ENCODE measurements around the gene NCAM1.

Gene NCAM1

DNA sequence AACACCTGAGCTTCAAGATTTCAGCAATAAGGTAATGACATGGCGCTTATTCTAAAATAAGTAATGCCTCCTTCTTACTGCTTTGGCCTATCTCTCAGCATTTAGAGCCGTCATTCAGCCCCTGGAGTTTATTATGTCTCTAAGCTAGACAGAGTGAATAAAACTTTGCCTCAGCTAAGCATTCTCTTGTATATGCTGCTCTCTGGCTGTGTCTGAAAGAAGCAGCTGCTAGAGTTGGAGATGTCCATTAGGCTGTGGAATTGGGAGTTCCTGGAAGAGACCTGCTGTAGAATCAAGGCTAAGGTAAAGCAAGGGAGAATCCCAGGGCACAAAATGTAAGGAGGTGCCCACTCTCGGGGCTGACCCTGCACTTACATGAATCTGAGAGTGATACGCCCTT lies 317.7 kb downstream of the NCAM1 start:
- no peaks in the 10 kb centered on the region for H4K20me1 ChIP-seq (ENCODE audit: insufficient read depth, low read length)
- H2AFZ ChIP-seq (ENCODE audit: low read length), result no peak overlapping the region
- H3K9me2 ChIP-seq (replicated peaks; ENCODE audit: insufficient read depth, low read length), result no peaks in the 10 kb centered on the region
- no peaks in the 10 kb centered on the region for H3K9me3 ChIP-seq (replicated peaks; ENCODE audit: insufficient read depth, low read length)
- H3K9ac ChIP-seq (ENCODE audit: low read length), result no peak overlapping the region
- H3K27ac ChIP-seq (ENCODE audit: low read length), result no peak overlapping the region
- no peak for TF ChIP-seq CTCF (IDR thresholded peaks at IDR 0.05; ENCODE audit: low read length)
- no peak for TF ChIP-seq EZH2phosphoT487 (IDR thresholded peaks at IDR 0.05; ENCODE audit: low read length)
- no peak for TF ChIP-seq EZH2 (optimal IDR thresholded peaks at IDR 0.05; ENCODE audit: low read depth, low read length)
- H3K79me2 ChIP-seq (ENCODE audit: low read length), result no peaks in the 10 kb centered on the region
- H3K4me1 ChIP-seq (ENCODE audit: low read length), result no peaks in the 10 kb centered on the region
- no peaks in the 10 kb centered on the region for H3K27me3 ChIP-seq (replicated peaks; ENCODE audit: insufficient read depth, low read length)
- no peaks in the 10 kb centered on the region for H3F3A ChIP-seq (ENCODE audit: insufficient read depth, low read length)
- DNase-seq, result no peak
- no peak overlapping the region for H3K4me2 ChIP-seq (ENCODE audit: low read depth, low read length)
- H3K4me3 ChIP-seq (ENCODE audit: low read length), result no peak overlapping the region
- no peaks in the 10 kb centered on the region for H3K36me3 ChIP-seq (replicated peaks; ENCODE audit: insufficient read depth, low read length)

DNA sequence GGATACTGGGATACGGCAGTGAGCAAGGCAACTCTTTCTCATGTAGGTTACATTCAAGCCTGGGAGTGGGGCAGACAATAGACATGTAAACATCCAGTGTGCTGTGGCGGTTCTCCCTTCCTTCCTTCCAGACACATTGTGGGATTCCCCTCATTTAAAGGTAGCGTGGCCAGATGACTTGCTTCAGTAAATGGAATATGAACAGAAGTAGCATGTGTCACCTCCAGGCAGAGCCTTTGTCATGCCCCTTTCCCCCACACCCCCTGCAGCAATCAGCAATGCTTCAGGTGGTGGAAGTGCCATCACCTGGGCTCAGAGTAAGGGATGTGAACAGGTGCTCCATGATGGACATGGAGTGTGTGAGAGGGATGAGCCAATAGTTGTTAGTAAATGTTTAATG lies 318.4 kb downstream of the NCAM1 start:
- DNase-seq, result no peak
- Histone ChIP-seq H3K27ac (ENCODE audit: low read length) (no peak overlapping the region), H2AFZ (ENCODE audit: low read length) (no peak overlapping the region), H3F3A (ENCODE audit: insufficient read depth, low read length) (no peaks in the 10 kb centered on the region), H3K27me3 (replicated peaks; ENCODE audit: insufficient read depth, low read length) (no peaks in the 10 kb centered on the region), H3K9ac (ENCODE audit: low read length) (no peak overlapping the region), H3K79me2 (ENCODE audit: low read length) (no peaks in the 10 kb centered on the region), H3K36me3 (replicated peaks; ENCODE audit: insufficient read depth, low read length) (no peaks in the 10 kb centered on the region), H3K4me3 (ENCODE audit: low read length) (no peak overlapping the region), H3K4me2 (ENCODE audit: low read depth, low read length) (no peak overlapping the region), H3K9me2 (replicated peaks; ENCODE audit: insufficient read depth, low read length) (no peaks in the 10 kb centered on the region), H3K4me1 (ENCODE audit: low read length) (no peaks in the 10 kb centered on the region), H3K9me3 (replicated peaks; ENCODE audit: insufficient read depth, low read length) (no peaks in the 10 kb centered on the region), H4K20me1 (ENCODE audit: insufficient read depth, low read length) (no peaks in the 10 kb centered on the region)
- no peak for TF ChIP-seq EZH2phosphoT487 (IDR thresholded peaks at IDR 0.05; ENCODE audit: low read length)
- TF ChIP-seq EZH2 (optimal IDR thresholded peaks at IDR 0.05; ENCODE audit: low read depth, low read length), result no peak

DNA sequence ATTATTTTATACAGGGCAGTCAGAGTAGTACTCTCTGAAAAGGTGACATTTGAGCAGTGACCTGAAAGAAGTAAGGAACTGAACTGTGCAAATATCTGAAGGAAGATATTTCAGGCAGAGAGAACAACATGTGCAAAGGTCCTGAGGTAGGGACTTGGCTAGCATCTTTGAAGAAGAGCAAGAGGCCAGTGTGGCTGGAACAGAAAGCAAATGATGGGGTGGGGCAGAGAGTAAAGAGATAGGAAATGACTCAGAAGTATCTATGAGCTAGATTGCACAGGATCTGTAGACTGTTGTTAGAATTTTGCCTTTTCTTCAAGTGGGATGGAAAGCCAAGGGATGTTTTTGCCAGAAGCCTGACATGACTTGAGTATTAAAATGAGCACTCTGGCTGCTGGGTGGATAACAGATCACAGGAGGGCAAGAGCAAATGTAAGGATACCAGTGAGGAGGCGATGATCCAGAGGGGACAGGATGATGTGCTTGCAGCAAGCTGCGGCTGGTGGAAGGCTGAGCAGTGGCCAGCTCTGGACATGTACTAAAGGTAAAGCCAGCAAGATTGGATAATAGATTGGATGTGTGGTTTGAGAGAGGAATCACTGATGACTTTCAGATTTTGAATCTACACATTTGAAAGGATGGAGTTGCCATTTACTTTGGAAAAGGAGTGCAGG lies 320.0 kb downstream of the NCAM1 start:
- Histone ChIP-seq H3K79me2 (ENCODE audit: low read length) (no peaks in the 10 kb centered on the region), H3K4me2 (ENCODE audit: low read depth, low read length) (no peak overlapping the region), H3K27ac (ENCODE audit: low read length) (no peak overlapping the region), H3K4me3 (ENCODE audit: low read length) (no peak overlapping the region), H2AFZ (ENCODE audit: low read length) (no peak overlapping the region), H3K9me2 (replicated peaks; ENCODE audit: insufficient read depth, low read length) (no peaks in the 10 kb centered on the region), H4K20me1 (ENCODE audit: insufficient read depth, low read length) (no peaks in the 10 kb centered on the region), H3K36me3 (replicated peaks; ENCODE audit: insufficient read depth, low read length) (no peaks in the 10 kb centered on the region), H3F3A (ENCODE audit: insufficient read depth, low read length) (no peaks in the 10 kb centered on the region), H3K4me1 (ENCODE audit: low read length) (no peaks in the 10 kb centered on the region), H3K27me3 (replicated peaks; ENCODE audit: insufficient read depth, low read length) (no peaks in the 10 kb centered on the region), H3K9me3 (replicated peaks; ENCODE audit: insufficient read depth, low read length) (no peaks in the 10 kb centered on the region), H3K9ac (ENCODE audit: low read length) (no peak overlapping the region)
- TF ChIP-seq EZH2 (optimal IDR thresholded peaks at IDR 0.05; ENCODE audit: low read depth, low read length) (no peak), CTCF (IDR thresholded peaks at IDR 0.05; ENCODE audit: low read length) (no peak), EZH2phosphoT487 (IDR thresholded peaks at IDR 0.05; ENCODE audit: low read length) (no peak)
- DNase-seq, result no peak

DNA sequence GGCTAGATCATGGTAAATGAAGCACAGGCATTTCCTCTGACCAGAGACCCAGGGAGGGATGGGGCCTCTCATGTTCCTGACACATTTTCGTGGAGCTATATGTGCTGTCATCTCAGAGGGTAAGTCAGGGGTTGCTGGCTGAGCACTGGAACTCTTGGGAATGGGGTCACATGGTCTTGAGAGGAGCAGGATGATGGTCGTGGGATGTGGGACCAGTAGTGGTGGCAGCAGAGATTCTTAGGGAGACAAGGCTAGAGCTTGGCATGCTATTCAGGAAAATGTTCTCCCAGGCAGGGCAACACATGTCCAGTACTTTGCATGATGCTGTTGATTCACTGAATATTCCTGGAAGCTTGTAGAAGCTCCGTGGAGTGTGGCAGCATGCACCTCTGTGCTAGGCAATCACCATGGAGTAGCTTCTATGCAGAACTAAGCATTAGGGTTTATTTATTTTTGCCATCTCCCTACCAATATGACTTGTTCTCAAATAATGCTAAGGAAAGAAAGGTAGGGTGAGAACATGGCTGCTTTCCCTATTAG lies 321.7 kb downstream of the NCAM1 start:
- no peak for TF ChIP-seq EZH2phosphoT487 (IDR thresholded peaks at IDR 0.05; ENCODE audit: low read length)
- no peak for TF ChIP-seq CTCF (IDR thresholded peaks at IDR 0.05; ENCODE audit: low read length)
- TF ChIP-seq EZH2 (optimal IDR thresholded peaks at IDR 0.05; ENCODE audit: low read depth, low read length), result no peak
- H3K79me2 ChIP-seq (ENCODE audit: low read length), result no peaks in the 10 kb centered on the region
- 0 out of 2 replicates have a peak, but pooled peaks cover 6% of the 10 kb centered on the region for H3F3A ChIP-seq (ENCODE audit: insufficient read depth, low read length)
- no peak overlapping the region for H2AFZ ChIP-seq (ENCODE audit: low read length)
- H3K27ac ChIP-seq (ENCODE audit: low read length), result no peak overlapping the region
- no peaks in the 10 kb centered on the region for H4K20me1 ChIP-seq (ENCODE audit: insufficient read depth, low read length)
- H3K36me3 ChIP-seq (replicated peaks; ENCODE audit: insufficient read depth, low read length), result no peaks in the 10 kb centered on the region
- H3K9ac ChIP-seq (ENCODE audit: low read length), result no peak overlapping the region
- no peaks in the 10 kb centered on the region for H3K9me2 ChIP-seq (replicated peaks; ENCODE audit: insufficient read depth, low read length)
- H3K27me3 ChIP-seq (replicated peaks; ENCODE audit: insufficient read depth, low read length), result no peaks in the 10 kb centered on the region
- H3K4me1 ChIP-seq (ENCODE audit: low read length), result peaks cover 12% of the 10 kb centered on the region
- no peaks in the 10 kb centered on the region for H3K9me3 ChIP-seq (replicated peaks; ENCODE audit: insufficient read depth, low read length)
- no peak overlapping the region for H3K4me2 ChIP-seq (ENCODE audit: low read depth, low read length)
- H3K4me3 ChIP-seq (ENCODE audit: low read length), result no peak overlapping the region
- DNase-seq, result no peak
